SW 1271 (cell line): ENCODE results near the gene ZNF488.

Experiments
- DNase-seq, 2 experiments: peaks; one replicate each; lab custom pipeline; 2025; lab: John Stamatoyannopoulos, UW

Gene ZNF488

DNA sequence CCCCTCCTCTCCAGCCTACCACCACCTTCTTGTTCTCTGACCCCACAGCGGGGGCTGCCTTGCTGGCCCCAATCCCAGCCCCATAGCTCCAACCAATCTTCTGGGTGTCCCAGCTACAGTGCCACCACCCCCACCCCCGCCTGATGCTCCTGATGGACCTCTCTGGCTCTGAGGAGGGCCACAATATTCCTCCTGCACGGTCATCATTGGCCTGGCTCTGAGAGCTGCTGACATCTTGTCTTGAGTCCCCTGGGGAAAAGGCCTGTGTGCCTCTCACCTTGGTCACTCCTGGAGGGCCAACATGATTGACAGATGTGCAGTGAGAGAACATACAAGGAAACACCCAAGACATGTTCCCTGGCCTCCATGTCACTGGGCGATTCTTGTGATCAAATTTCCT is 54.2 kb downstream of the ZNF488 start:
- no peak for DNase-seq

DNA sequence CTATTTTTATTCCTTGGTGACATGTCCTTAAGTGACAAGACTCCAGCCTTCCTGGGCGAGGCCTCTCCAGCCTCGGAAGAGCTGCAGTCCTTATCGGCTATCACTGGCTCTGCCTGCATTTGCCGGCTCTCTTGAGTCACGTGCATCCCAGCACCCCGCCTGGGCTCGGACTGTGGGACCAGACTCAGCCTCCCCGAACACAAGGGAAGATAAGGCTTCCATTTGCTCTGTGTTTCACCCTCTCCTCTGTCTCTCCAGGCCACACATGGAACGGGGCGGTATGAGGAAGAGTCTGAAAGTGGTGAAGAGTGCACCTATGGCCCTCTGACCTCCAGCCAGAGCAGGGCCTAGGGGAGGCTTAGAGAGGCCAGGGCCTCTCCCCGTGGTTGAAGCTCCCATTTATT is 57.2 kb downstream of the ZNF488 start:
- no peak for DNase-seq

GRCh38 chr10:47326306-47326926 is 57.7 kb downstream of the ZNF488 start:
- DNase-seq = no peak

DNA sequence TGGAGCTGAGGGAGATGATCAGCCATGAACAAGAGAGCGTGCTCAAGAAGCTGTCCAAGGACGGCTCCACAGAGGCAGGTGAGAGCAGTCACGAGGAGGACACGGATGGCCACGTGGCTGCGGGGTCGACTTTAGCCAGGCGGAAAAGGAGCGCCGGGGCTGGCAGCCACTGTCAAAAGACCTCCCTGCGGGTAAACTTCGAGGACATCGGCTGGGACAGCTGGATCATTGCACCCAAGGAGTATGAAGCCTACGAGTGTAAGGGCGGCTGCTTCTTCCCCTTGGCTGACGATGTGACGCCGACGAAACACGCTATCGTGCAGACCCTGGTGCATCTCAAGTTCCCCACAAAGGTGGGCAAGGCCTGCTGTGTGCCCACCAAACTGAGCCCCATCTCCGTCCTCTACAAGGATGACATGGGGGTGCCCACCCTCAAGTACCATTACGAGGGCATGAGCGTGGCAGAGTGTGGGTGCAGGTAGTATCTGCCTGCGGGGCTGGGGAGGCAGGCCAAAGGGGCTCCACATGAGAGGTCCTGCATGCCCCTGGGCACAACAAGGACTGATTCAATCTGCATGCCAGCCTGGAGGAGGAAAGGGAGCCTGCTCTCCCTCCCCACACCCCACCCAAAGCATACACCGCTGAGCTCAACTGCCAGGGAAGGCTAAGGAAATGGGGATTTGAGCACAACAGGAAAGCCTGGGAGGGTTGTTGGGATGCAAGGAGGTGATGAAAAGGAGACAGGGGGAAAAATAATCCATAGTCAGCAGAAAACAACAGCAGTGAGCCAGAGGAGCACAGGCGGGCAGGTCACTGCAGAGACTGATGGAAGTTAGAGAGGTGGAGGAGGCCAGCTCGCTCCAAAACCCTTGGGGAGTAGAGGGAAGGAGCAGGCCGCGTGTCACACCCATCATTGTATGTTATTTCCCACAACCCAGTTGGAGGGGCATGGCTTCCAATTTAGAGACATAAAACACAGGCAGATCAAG is 58.5 kb downstream of the ZNF488 start:
- DNase-seq = no peak

DNA sequence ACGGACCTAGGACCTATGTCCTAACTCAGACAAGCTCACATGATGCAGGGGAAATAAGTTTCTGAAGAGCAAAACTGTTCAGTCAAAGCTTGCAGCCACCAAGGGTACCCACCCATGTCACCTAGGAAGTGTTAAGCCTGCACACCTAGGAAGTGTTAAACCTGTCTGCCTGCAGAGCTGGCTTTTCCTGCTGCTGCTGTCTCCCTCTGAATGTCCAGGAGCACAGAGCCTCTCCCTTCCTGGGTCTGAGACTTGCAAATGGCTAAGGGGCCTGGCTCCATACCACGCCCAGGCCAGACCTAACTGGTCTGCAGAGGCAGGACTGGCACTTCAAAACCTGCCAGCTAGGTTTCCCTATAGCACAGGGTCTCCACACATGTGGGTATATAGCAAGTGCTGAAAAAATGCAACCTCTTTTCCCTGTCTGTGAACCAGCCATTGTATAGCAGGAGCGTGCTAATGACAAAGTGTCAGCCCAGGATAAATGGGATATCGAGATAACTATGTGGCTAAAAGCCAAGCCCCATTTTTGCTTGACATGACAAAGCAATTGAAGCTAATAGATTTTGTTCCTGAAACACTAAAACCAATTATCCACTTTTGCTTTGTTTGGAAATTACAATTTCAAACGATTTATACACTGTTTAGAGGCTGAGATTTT is 60.3 kb downstream of the ZNF488 start:
- DNase-seq = no peak

DNA sequence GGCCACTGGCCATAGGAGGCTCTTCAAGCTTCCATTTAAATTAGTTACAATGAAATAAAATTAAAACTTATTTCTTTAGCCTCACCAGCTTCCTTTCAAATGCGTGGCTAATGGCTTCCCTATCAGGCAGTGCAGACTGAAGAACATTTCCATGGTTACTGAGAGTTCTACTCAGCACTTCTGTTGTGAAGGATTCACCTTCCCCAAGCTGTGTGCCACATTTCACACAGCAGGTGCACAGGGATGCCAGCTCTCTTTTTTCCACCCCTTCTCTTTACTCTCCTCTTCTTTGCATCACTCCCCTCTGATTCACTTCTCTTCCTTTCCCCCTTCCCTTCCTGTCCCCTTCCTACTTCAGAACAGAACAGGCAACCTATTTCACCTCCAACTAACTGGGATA is 61.0 kb downstream of the ZNF488 start:
- no peak for DNase-seq

GRCh38 chr10:47322300-47323061 is 61.6 kb downstream of the ZNF488 start, which contains the start of gene GDF2:
GDF2 (plus strand) TSS chr10:47322454; CDS start chr10:47322669, 215 bp downstream.
- no peak for DNase-seq

DNA sequence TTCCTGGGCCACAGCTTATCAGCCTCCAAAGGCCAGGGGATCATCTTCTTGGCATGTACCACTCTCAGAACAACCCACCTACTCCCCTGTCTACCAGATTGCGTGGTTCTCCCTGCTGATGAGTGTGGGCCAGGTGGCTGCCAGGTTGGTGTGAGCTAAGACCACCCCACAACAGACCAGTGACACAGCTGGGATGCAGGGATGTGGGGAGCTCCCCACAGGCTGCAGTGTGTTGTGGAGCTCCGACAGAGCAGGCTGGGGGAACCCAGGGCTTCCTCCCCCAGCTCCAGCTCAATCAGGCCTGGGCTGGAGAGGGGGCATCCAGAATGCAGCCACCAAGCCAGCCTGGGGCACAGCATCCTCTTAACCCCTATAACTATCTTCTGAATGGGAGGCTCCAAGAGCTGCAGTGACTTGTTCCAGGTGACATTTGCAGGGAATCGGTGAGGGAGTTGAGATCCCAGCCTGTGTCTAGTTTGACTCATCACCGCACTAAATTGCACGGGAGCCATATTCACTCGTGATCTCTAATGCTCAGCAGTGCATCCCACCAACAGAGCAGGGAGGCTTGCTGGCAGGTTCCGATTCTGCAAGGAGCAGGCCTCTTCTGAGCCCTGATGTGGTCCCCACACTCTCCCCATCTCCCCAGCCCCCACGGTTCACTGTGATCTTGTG is 62.4 kb downstream of the ZNF488 start:
- no peak for DNase-seq

- DNase-seq = no peak
These were observed 63.3 kb downstream of the ZNF488 start for GRCh38 chr10:47320812-47321211.

- DNase-seq = no peak
These were observed 64.3 kb downstream of the ZNF488 start for GRCh38 chr10:47319784-47320183.

DNA sequence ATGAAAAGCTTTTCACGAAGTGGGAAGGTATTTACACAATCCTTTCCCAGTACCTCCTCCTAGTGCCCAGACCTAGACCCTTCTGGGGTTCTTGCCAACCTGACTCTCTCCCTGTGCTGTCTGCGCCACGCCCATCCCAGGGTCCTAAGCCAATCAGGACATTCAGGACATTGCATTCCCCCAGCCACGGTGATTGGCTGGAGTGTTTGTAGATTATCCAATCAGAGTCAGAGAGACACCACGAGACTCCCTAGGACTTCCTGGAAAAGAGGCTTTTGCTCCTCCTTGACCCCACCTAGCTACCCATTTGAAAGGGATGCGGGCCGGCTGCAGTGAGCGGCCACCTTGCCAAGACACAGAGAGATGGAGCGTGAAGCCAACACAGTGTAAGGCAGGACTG is 65.4 kb downstream of the ZNF488 start:
- no peak for DNase-seq

DNA sequence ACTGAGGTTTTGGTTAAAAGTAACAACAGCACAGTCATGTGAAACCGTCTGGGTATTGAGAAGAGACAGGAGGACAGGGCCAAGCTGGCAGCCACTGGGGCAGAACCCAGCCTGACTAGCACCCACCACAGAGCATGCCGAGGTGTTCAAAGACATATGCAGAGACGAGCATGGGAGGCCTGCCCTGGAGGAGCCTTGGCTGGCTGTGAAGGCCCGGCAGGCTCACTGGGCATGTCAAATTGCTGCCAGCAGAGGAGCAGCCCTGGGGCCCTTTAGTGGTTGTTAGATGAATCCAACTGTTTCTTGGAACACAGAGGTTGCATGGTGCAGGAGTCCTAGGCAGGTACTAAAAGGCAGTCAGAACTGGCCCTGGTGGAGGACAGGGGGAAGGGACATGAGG is 66.8 kb downstream of the ZNF488 start:
- no peak for DNase-seq

DNA sequence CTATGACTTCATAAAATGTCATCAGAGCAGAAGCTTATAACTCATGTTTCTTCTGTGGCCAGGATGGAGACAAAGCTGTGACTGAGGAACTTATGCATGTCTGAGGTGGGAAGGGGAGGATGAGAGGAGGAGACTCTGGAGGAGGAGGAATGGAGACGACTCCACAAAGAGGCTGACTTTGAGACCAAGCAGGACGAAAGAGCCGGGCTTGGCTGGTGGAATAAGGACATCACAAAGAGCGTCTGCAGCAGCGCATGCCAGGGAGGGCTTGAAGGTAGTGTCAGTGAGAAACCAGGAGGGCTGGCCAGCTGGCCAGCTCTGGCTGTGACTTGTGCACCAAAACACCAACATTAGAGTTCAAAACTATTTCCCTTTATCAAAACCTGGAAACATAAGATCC is 68.0 kb downstream of the ZNF488 start:
- no peak for DNase-seq
